Left ventricle myocardium inferior (tissue), 1 donor: Measurements from ENCODE around the gene ANKIB1. TPM values are rescaled to one million over a fixed set of nuclear protein-coding genes. Genes with fewer than 3 reads are reported as not detected.
A peak's percentile ranks its signal among the peaks of the same experiment; 100 is the strongest.

Experiments used
- DNase-seq: peaks from one replicate; pipeline ENCODE4 v3.0.0-alpha.2; 2020
- H3K27ac ChIP-seq: fragments of 200-600 bp; replicated peaks from 2 replicates; pipeline ENCODE4 v1.8.0; 2021
- H3K27me3 ChIP-seq: fragments of 200-600 bp; 2 replicates; pipeline ENCODE4 v1.8.0; 2021; ENCODE audit warnings: low read depth
- H3K36me3 ChIP-seq: fragments of 200-600 bp; 2 replicates; pipeline ENCODE4 v1.8.0; 2021
- H3K4me1 ChIP-seq: fragments of 200-600 bp; 2 replicates; pipeline ENCODE4 v1.8.0; 2021
- H3K4me3 ChIP-seq: fragments of 200-600 bp; 2 replicates; pipeline ENCODE4 v1.8.0; 2021; ENCODE audit warnings: mild to moderate bottlenecking, moderate library complexity
- H3K9me3 ChIP-seq: fragments of 200-600 bp; replicated peaks from 2 replicates; pipeline ENCODE4 v1.8.0; 2021
- intact Hi-C: fragments of 100-400 bp; cut with micrococcal nuclease; formaldehyde crosslinking; loops from one replicate; pipeline ENCODE4 v1.11.0; 2022
- microRNA-seq: library from miRNA; unstranded; fragments of <30 nt; microRNA quantifications from one replicate; pipeline ENCODE4 v1.2.0, GENCODE V29; 2020
- total RNA-seq: library from RNA; stranded (reverse); fragmentation: NEBNext Ultra II Directional; extraction: Animal tissue kit (Norgen Biotek cat#: 25700); gene quantifications from one replicate; pipeline ENCODE4 v1.2.1, GENCODE V29; 2021
- TF ChIP-seq, protein P1 (sequence below): fragments of 200-600 bp; IDR thresholded peaks from 2 replicates; pipeline ENCODE4 v1.8.0; 2021; ENCODE audit warnings: antibody characterized with exemption, mild to moderate bottlenecking, borderline replicate concordance
- donor health status: DM: no; HTN: yes; CAD: no; lungs with severe emphysema.

Gene ANKIB1
- total RNA-seq, 1 donor from 2014 or later: 49.9 TPM

DNA sequence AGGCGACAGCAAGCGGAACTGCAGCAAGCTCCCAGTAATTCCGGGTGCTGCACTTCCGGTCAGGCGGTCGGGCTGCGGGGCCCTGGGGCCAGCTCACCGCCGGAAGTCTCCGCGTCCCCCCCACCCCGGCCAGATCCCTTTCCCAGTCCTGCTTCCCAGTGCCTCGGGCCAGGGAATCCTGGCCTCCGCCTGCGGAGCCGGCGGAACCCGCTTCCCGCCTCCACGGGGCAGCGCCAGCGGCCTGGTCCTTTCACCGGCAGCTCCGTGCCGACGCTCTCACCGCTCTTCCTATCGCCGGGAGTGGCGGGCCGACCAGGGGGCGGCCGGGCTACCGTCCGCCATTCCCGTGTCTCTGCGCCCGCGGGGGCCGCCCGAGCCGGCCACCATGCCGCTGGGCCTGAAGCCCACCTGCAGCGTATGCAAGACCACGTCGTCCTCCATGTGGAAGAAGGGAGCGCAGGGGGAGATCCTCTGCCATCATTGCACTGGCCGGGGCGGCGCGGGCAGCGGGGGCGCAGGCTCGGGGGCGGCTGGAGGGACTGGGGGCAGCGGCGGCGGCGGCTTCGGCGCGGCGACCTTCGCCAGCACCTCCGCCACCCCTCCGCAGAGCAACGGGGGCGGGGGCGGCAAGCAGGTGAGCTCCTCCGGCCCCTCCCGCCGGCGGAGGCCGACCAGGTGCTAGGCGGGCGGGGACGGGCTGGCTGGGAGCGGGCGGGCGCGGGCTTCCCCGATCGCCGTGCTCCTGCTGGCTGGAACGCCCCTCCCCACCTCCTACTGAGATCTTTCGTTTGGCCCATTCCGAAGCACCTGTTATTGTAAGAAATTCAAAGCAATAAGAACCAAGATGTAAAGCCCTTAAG is 201.8 kb downstream of the ANKIB1 start, which contains the start of gene GATAD1:
TSS of gene GATAD1 (plus strand) at position 138 of the 860 bp plus-strand sequence. CDS start at position 386, 248 bp downstream.
- Histone ChIP-seq H3K4me1 (peaks cover 29% of the 10 kb centered on the region), H3K4me3 (peak within 1 kb of the TSS; percentile 100), H3K27me3 (no peaks in the 10 kb centered on the region), H3K27ac (peak within 1 kb of the TSS; percentile 98), H3K9me3 (no peaks in the 10 kb centered on the region), H3K36me3 (peaks cover 35% of the 10 kb centered on the region)
- TF ChIP-seq, protein P1, sequence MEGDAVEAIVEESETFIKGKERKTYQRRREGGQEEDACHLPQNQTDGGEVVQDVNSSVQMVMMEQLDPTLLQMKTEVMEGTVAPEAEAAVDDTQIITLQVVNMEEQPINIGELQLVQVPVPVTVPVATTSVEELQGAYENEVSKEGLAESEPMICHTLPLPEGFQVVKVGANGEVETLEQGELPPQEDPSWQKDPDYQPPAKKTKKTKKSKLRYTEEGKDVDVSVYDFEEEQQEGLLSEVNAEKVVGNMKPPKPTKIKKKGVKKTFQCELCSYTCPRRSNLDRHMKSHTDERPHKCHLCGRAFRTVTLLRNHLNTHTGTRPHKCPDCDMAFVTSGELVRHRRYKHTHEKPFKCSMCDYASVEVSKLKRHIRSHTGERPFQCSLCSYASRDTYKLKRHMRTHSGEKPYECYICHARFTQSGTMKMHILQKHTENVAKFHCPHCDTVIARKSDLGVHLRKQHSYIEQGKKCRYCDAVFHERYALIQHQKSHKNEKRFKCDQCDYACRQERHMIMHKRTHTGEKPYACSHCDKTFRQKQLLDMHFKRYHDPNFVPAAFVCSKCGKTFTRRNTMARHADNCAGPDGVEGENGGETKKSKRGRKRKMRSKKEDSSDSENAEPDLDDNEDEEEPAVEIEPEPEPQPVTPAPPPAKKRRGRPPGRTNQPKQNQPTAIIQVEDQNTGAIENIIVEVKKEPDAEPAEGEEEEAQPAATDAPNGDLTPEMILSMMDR: peak; percentile 95
- intact Hi-C loops: no loop called here
- peak; percentile 90 for DNase-seq

DNA sequence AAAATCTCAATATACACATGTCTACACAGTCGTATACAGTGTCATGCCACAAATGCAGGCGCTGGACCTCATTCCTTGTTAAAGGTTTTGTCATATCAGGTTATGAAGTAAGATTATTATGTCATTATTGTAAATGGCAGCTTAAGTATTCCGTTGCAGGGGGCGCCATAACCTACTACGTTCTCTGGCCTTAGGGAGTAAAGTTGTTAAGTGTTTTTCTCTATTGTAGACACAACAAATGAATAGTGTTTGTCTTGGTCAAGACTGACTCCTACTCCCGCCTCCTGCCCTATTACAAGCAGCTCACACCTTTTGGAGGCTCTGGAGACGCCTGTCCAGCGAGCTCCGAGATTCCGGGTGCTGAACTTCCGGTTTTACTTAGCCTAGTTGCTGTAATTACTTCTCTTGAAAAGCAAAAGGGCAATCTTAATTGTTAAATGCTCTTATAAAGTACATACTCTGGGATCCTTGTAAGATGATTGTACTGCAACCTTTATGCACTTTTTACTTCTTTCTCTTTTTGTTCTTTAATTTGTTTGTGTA is 202.5 kb downstream of the ANKIB1 start:
- peak; percentile 22 for DNase-seq
- intact Hi-C loops: no loop called here
- TF ChIP-seq, protein P1: peak; percentile 47
- Histone ChIP-seq H3K4me3 (peak overlapping the region; percentile 100), H3K36me3 (peaks cover 42% of the 10 kb centered on the region), H3K4me1 (peaks cover 29% of the 10 kb centered on the region), H3K27ac (peak overlapping the region; percentile 98), H3K9me3 (no peaks in the 10 kb centered on the region), H3K27me3 (no peaks in the 10 kb centered on the region)

Small RNAs within 50 kb of the gene (microRNA-seq; reads per million reads assigned to microRNA genes)
- gene MIR1285-1: not detected

Other genes starting within 250 kb of the ANKIB1 start
- 15.8 TPM for gene CYP51A1, start 111.5 kb upstream of the ANKIB1 start, total RNA-seq
- not detected for gene LRRD1, start 66.8 kb upstream of the ANKIB1 start, total RNA-seq
- gene KRIT1, start 60 bp upstream of the ANKIB1 start, total RNA-seq: 30.7 TPM
- gene GATAD1, start 201.5 kb downstream of the ANKIB1 start, total RNA-seq: 15.4 TPM
- gene ERVW-1, start 232.0 kb downstream of the ANKIB1 start, total RNA-seq: not detected